Immature natural killer cell (primary cell): Measurements from ENCODE around the gene PITHD1. TPM values are rescaled to one million over a fixed set of nuclear protein-coding genes. Genes with fewer than 3 reads are reported as not detected.
"Not testable (repeated sequence)": the region's sequence is repeated elsewhere in the genome, so short reads cannot be mapped to it uniquely, and the experiment has no call there.

ENCODE experiments used
- DNase-seq, 3 donors: peaks; one replicate each; pipeline ENCODE4 v3.0.0; 2022; ENCODE audit warnings: mixed read lengths in 1 of 3
- H3K27ac Mint-ChIP-seq, 6 donors: one replicate each; pipeline ENCODE4 v1.8.0; 2020; ENCODE audit warnings: mixed read lengths in 6 of 6, mild to moderate bottlenecking in 5 of 6, inconsistent platforms in 4 of 6, moderate library complexity in 3 of 6
- H3K27me3 Mint-ChIP-seq, 3 donors: one replicate each; pipeline ENCODE4 v1.8.0; 2020 to 2021; ENCODE audit warnings: low read depth in 3 of 3, mild to moderate bottlenecking in 3 of 3, mixed read lengths in 3 of 3, moderate library complexity in 3 of 3, inconsistent platforms in 1 of 3
- H3K36me3 Mint-ChIP-seq, 3 donors: one replicate each; pipeline ENCODE4 v1.8.0; 2020; ENCODE audit warnings: mixed read lengths in 3 of 3, inconsistent platforms in 2 of 3, mild to moderate bottlenecking in 2 of 3
- H3K4me1 Mint-ChIP-seq, 2 donors: one replicate each; pipeline ENCODE4 v1.8.0; 2020; ENCODE audit warnings: inconsistent platforms in 2 of 2, mild to moderate bottlenecking in 2 of 2, mixed read lengths in 2 of 2, moderate library complexity in 1 of 2
- H3K4me3 Mint-ChIP-seq, 5 donors: one replicate each; pipeline ENCODE4 v1.8.0; 2020; ENCODE audit warnings: mild to moderate bottlenecking in 5 of 5, mixed read lengths in 5 of 5, inconsistent platforms in 3 of 5, moderate library complexity in 3 of 5
- H3K9me3 Mint-ChIP-seq, 6 donors: one replicate each; pipeline ENCODE4 v1.8.0; 2020; ENCODE audit warnings: mild to moderate bottlenecking in 6 of 6, mixed read lengths in 6 of 6, inconsistent platforms in 4 of 6, moderate library complexity in 3 of 6
- polyA plus RNA-seq, 3 donors: library from polyadenylated mRNA; unstranded; fragments of 300-500 nt; fragmentation: Illumina TruSeq; gene quantifications; one replicate each; pipeline ENCODE4 v1.2.3, GENCODE V29; 2021

PITHD1 gene
- polyA plus RNA-seq, result 10 to 100 TPM; 62.5 to 89.2 (median 82.4) TPM

GRCh38 chr1:23777979-23778814 lies at the start of gene PITHD1:
Gene PITHD1, plus strand, starts transcription at chr1:23778418. Its CDS starts 98 bp downstream, at chr1:23778516.
- Mint-ChIP-seq H3K36me3 (peaks cover 0 to 3% (median 0%) of the 10 kb centered on the region in 3 donors), H3K27ac (peak within 1 kb of the TSS; percentile 95 to 99 (median 98)), H3K4me1 (peaks cover 36 to 46% of the 10 kb centered on the region in 2 donors), H3K9me3 (no peaks in the 10 kb centered on the region), H3K4me3 (peak within 1 kb of the TSS; percentile 95 to 98 (median 97)), H3K27me3 (no peaks in the 10 kb centered on the region)
- DNase-seq, result peak; percentile 80 to 85 (median 85)

- no peak overlapping the region for H3K27ac Mint-ChIP-seq
- no peak for DNase-seq
- peaks cover 0 to 5% of the 10 kb centered on the region in 2 donors for H3K4me1 Mint-ChIP-seq
- H3K36me3 Mint-ChIP-seq, result peaks cover 0 to 4% (median 0%) of the 10 kb centered on the region in 3 donors
- H3K9me3 Mint-ChIP-seq, result no peaks in the 10 kb centered on the region
- no peaks in the 10 kb centered on the region for H3K27me3 Mint-ChIP-seq
- no peak overlapping the region for H3K4me3 Mint-ChIP-seq
These were observed 45.6 kb upstream of the PITHD1 start for GRCh38 chr1:23732363-23733224.

GRCh38 chr1:23733281-23733680 lies 44.9 kb upstream of the PITHD1 start:
- H3K27ac Mint-ChIP-seq, result not testable (repeated sequence)

GRCh38 chr1:23736437-23737134 lies 41.6 kb upstream of the PITHD1 start:
- Mint-ChIP-seq H3K27ac (no peak overlapping the region), H3K27me3 (no peaks in the 10 kb centered on the region), H3K36me3 (no peaks in the 10 kb centered on the region), H3K9me3 (no peaks in the 10 kb centered on the region), H3K4me1 (no peaks in the 10 kb centered on the region), H3K4me3 (no peak overlapping the region)
- DNase-seq, result no peak

More at GRCh38 chr1:23733281-23733680, 44.9 kb upstream of the PITHD1 start:
- not testable (repeated sequence) for H3K27me3 Mint-ChIP-seq, H3K4me1 Mint-ChIP-seq, H3K4me3 Mint-ChIP-seq, H3K9me3 Mint-ChIP-seq, H3K36me3 Mint-ChIP-seq, DNase-seq

- DNase-seq, result no peak
- H3K4me3 Mint-ChIP-seq, result peak overlapping the region; percentile 85 to 93 (median 88)
- peaks cover 0 to 12% (median 2%) of the 10 kb centered on the region in 3 donors for H3K27me3 Mint-ChIP-seq
- no peaks in the 10 kb centered on the region for H3K36me3 Mint-ChIP-seq
- H3K27ac Mint-ChIP-seq, result peak overlapping the region in 3 of 6 donors; percentile 80 to 91 (median 88)
- H3K9me3 Mint-ChIP-seq, result no peaks in the 10 kb centered on the region
- H3K4me1 Mint-ChIP-seq, result peaks cover 29 to 37% of the 10 kb centered on the region in 2 donors
These were observed 36.6 kb upstream of the PITHD1 start for GRCh38 chr1:23741609-23742008.

- peaks cover 35 to 48% of the 10 kb centered on the region in 2 donors for H3K4me1 Mint-ChIP-seq
- no peak for DNase-seq
- H3K9me3 Mint-ChIP-seq, result no peaks in the 10 kb centered on the region
- peak overlapping the region; percentile 75 to 91 (median 83) for H3K27ac Mint-ChIP-seq
- peak overlapping the region; percentile 85 to 93 (median 88) for H3K4me3 Mint-ChIP-seq
- peaks cover 0 to 12% (median 2%) of the 10 kb centered on the region in 3 donors for H3K27me3 Mint-ChIP-seq
- H3K36me3 Mint-ChIP-seq, result no peaks in the 10 kb centered on the region
These were observed 35.4 kb upstream of the PITHD1 start for GRCh38 chr1:23742670-23743286.

GRCh38 chr1:23743287-23744152 lies 34.7 kb upstream of the PITHD1 start, which contains the start of gene ELOA:
Gene ELOA, plus strand, starts transcription at chr1:23743471. Its CDS starts 33 bp downstream, at chr1:23743504.
- Mint-ChIP-seq H3K27me3 (peaks cover 0 to 12% (median 2%) of the 10 kb centered on the region in 3 donors), H3K9me3 (no peaks in the 10 kb centered on the region), H3K27ac (peak within 1 kb of the TSS; percentile 83 to 91 (median 86)), H3K4me3 (peak within 1 kb of the TSS; percentile 88 to 93 (median 90)), H3K4me1 (peaks cover 37 to 56% of the 10 kb centered on the region in 2 donors), H3K36me3 (no peaks in the 10 kb centered on the region)
- peak; percentile 68 to 72 (median 70) for DNase-seq

- Mint-ChIP-seq H3K36me3 (peaks cover 0 to 6% (median 4%) of the 10 kb centered on the region in 3 donors), H3K27ac (peak overlapping the region in 2 of 6 donors; percentile 9 to 55), H3K4me1 (peaks cover 40 to 66% of the 10 kb centered on the region in 2 donors), H3K9me3 (no peaks in the 10 kb centered on the region), H3K4me3 (peak overlapping the region in 4 of 5 donors; percentile 88 to 92 (median 90)), H3K27me3 (peaks cover 0 to 13% (median 2%) of the 10 kb centered on the region in 3 donors)
- no peak for DNase-seq
These were observed 32.7 kb upstream of the PITHD1 start for GRCh38 chr1:23745515-23745914.

- Mint-ChIP-seq H3K9me3 (no peaks in the 10 kb centered on the region), H3K4me3 (no peak overlapping the region), H3K4me1 (peaks cover 33 to 52% of the 10 kb centered on the region in 2 donors), H3K36me3 (peaks cover 8 to 20% (median 12%) of the 10 kb centered on the region in 3 donors), H3K27ac (peak overlapping the region in 2 of 6 donors; percentile 6 to 37), H3K27me3 (peaks cover 1 to 9% (median 2%) of the 10 kb centered on the region in 3 donors)
- no peak for DNase-seq
These were observed 30.2 kb upstream of the PITHD1 start for GRCh38 chr1:23748016-23748415.

GRCh38 chr1:23751050-23751814 lies 27.0 kb upstream of the PITHD1 start:
- Mint-ChIP-seq H3K27me3 (peaks cover 0 to 2% (median 1%) of the 10 kb centered on the region in 3 donors), H3K4me1 (peaks cover 14 to 32% of the 10 kb centered on the region in 2 donors), H3K4me3 (no peak overlapping the region), H3K36me3 (peaks cover 19 to 47% (median 22%) of the 10 kb centered on the region in 3 donors), H3K9me3 (no peaks in the 10 kb centered on the region), H3K27ac (no peak overlapping the region)
- peak in 1 of 3 donors; percentile 17 for DNase-seq

GRCh38 chr1:23751815-23752200 lies 26.4 kb upstream of the PITHD1 start:
- Mint-ChIP-seq H3K4me1 (peaks cover 11 to 28% of the 10 kb centered on the region in 2 donors), H3K4me3 (no peak overlapping the region), H3K27me3 (peaks cover 0 to 2% (median 1%) of the 10 kb centered on the region in 3 donors), H3K36me3 (peaks cover 19 to 47% (median 22%) of the 10 kb centered on the region in 3 donors), H3K27ac (no peak overlapping the region), H3K9me3 (no peaks in the 10 kb centered on the region)
- no peak for DNase-seq
